ENCODE results near the gene SCML1. TPM values are rescaled to one million over a fixed set of nuclear protein-coding genes. Genes with fewer than 3 reads are reported as not detected.

The SCML1 gene
- total RNA-seq, 1 experiment from 2014 or later, result 1.6 TPM

- Histone ChIP-seq H4K8ac (replicated peaks; ENCODE audit: insufficient read length, low read depth, low read length) (no peak overlapping the region), H3K14ac (ENCODE audit: insufficient read depth, low read length) (no peak overlapping the region), H4K5ac (ENCODE audit: insufficient read length, low read depth, low read length) (no peak overlapping the region), H3K4ac (ENCODE audit: low read depth, low read length) (no peak overlapping the region), H2BK5ac (ENCODE audit: insufficient read length, low read length) (no peak overlapping the region), H3K79me1 (ENCODE audit: insufficient read depth, low read depth, low read length, poor library complexity, severe bottlenecking) (no peaks in the 10 kb centered on the region), H3K4me1 (ENCODE audit: insufficient read depth, low read length) (no peaks in the 10 kb centered on the region), H2BK15ac (ENCODE audit: low read depth, low read length) (no peak overlapping the region), H2BK12ac (ENCODE audit: insufficient read length, low read depth, low read length) (no peak overlapping the region), H2AK5ac (ENCODE audit: insufficient read length, low read length) (no peak overlapping the region), H3K9me3 (ENCODE audit: control insufficient read depth, low read depth, low read length) (no peaks in the 10 kb centered on the region), H3K79me2 (ENCODE audit: insufficient read depth, low read length) (no peaks in the 10 kb centered on the region), H3T11ph (ENCODE audit: low read length) (no peak overlapping the region), H3K56ac (ENCODE audit: insufficient read length, low read depth, low read length) (no peak overlapping the region), H3K9ac (ENCODE audit: extremely low read depth, insufficient read length, low read length) (no peak overlapping the region), H3K27me3 (ENCODE audit: insufficient read depth, low read length) (no peaks in the 10 kb centered on the region), H2BK120ac (ENCODE audit: low read depth, low read length, poor library complexity, severe bottlenecking) (no peak overlapping the region), H3K23ac (ENCODE audit: insufficient read length, low read depth, low read length) (no peak overlapping the region), H3K4me2 (ENCODE audit: insufficient read depth, insufficient read length, low read length) (no peak overlapping the region), H2BK20ac (ENCODE audit: low read depth, low read length, poor library complexity, severe bottlenecking) (no peak overlapping the region), H4K91ac (ENCODE audit: insufficient read length, low read depth, low read length) (no peak overlapping the region), H3K27ac (ENCODE audit: insufficient read length, low read depth, low read length) (no peak overlapping the region), H3K23me2 (ENCODE audit: insufficient read length, low read depth, low read length, poor library complexity, severe bottlenecking) (peaks cover 8% of the 10 kb centered on the region), H3K18ac (ENCODE audit: insufficient read length, low read depth, low read length) (no peak overlapping the region), H4K20me1 (ENCODE audit: control insufficient read depth, insufficient read depth, insufficient read length) (no peaks in the 10 kb centered on the region), H2AFZ (ENCODE audit: low read length) (no peak overlapping the region)
- H3K36me3 Mint-ChIP-seq (ENCODE audit: insufficient read depth in 1 of 3, low read depth in 3 of 3), result peaks cover 0 to 7% (median 2%) of the 10 kb centered on the region in 3 experiments; a peak in 2 of 7 replicates
- H3K27ac Mint-ChIP-seq, result no peak overlapping the region
- peaks cover 6 to 18% of the 10 kb centered on the region in 2 experiments; a peak in 3 of 4 replicates for H3K4me1 Mint-ChIP-seq
- peaks cover 0 to 10% of the 10 kb centered on the region in 2 experiments; a peak in 1 of 5 replicates for H3K9me3 Mint-ChIP-seq
- TF ChIP-seq CTCF (conservative IDR thresholded peaks at IDR 0.05), result no peak
- peak overlapping the region; percentile 63 to 74 for H3K4me3 Mint-ChIP-seq
- no CpG with 5 or more reads among the region's 5 CpGs for WGBS (ENCODE audit: extremely low coverage, insufficient read length, low lambda C conversion rate)
- H3K27me3 Mint-ChIP-seq (ENCODE audit: low read depth), result peaks cover 36% of the 10 kb centered on the region
- no peak for DNase-seq
Observed at GRCh38 chrX:17736478-17736855, 826 bp upstream of the SCML1 start.
